HG02938 (cell line): Measurements from ENCODE around the gene CPXM2.

Experiments
- ATAC-seq: cut with Tn5 transposase; IDR thresholded peaks from one replicate; pipeline ENCODE4 v1.9.1; 2021; ENCODE audit warnings: mild to moderate bottlenecking, moderate library complexity; ENCODE audit not compliant: unreplicated experiment

CPXM2 gene

GRCh38 chr10:123704076-123704475 lies 187.5 kb downstream of the CPXM2 start:
- no peak for ATAC-seq

GRCh38 chr10:123703195-123703790 lies 188.3 kb downstream of the CPXM2 start:
- no peak for ATAC-seq
